ENCODE data around the gene PLCL2.
"Not testable (repeated sequence)": the region's sequence is repeated elsewhere in the genome, so short reads cannot be mapped to it uniquely, and the experiment has no call there.

Gene PLCL2

GRCh38 chr3:17088602-17089313 is 204.0 kb downstream of the PLCL2 start:
- no peak for DNase-seq

GRCh38 chr3:17089314-17089700 is 204.6 kb downstream of the PLCL2 start:
- DNase-seq, result no peak

- no peak for DNase-seq
Observed at GRCh38 chr3:17090280-17090983, 205.7 kb downstream of the PLCL2 start.

- DNase-seq, result no peak
Observed at GRCh38 chr3:17091910-17092582, 207.3 kb downstream of the PLCL2 start.

GRCh38 chr3:17092583-17092933 is 207.8 kb downstream of the PLCL2 start:
- no peak for DNase-seq

GRCh38 chr3:17094551-17094950 is 209.8 kb downstream of the PLCL2 start:
- DNase-seq, result no peak

- DNase-seq, result no peak
Observed at GRCh38 chr3:17103579-17103978, 218.8 kb downstream of the PLCL2 start.

- not testable (repeated sequence) for DNase-seq
Observed at GRCh38 chr3:17106801-17107200, 222.0 kb downstream of the PLCL2 start.

GRCh38 chr3:17110660-17111396 is 226.1 kb downstream of the PLCL2 start:
- no peak for DNase-seq

GRCh38 chr3:17111586-17111985 is 226.8 kb downstream of the PLCL2 start:
- no peak for DNase-seq

- DNase-seq, result no peak
Observed at GRCh38 chr3:17115186-17115585, 230.4 kb downstream of the PLCL2 start.

- DNase-seq, result no peak
Observed at GRCh38 chr3:17116007-17116600, 231.3 kb downstream of the PLCL2 start.

- DNase-seq, result no peak
Observed at GRCh38 chr3:17118771-17119170, 234.0 kb downstream of the PLCL2 start.

GRCh38 chr3:17119201-17120072 is 234.7 kb downstream of the PLCL2 start:
- DNase-seq, result no peak

- DNase-seq, result no peak
Observed at GRCh38 chr3:17120115-17120514, 235.4 kb downstream of the PLCL2 start.

- DNase-seq, result no peak
Observed at GRCh38 chr3:17121336-17121735, 236.6 kb downstream of the PLCL2 start.

- no peak for DNase-seq
Observed at GRCh38 chr3:17122758-17123157, 238.0 kb downstream of the PLCL2 start.

GRCh38 chr3:17125738-17126442 is 241.1 kb downstream of the PLCL2 start:
- no peak for DNase-seq

GRCh38 chr3:17128671-17129070 is 243.9 kb downstream of the PLCL2 start:
- not testable (repeated sequence) for DNase-seq

- no peak for DNase-seq
Observed at GRCh38 chr3:17129556-17129955, 244.8 kb downstream of the PLCL2 start.

- no peak for DNase-seq
Observed at GRCh38 chr3:17130956-17131355, 246.2 kb downstream of the PLCL2 start.
